Activated naive CD4-positive, alpha-beta T cell treated with anti-CD3 and anti-CD28 coated beads for 36 hours (primary cell): ENCODE results near the gene MMP2. TPM values are rescaled to one million over a fixed set of nuclear protein-coding genes. Genes with fewer than 3 reads are reported as not detected.

Experiments used
- CTCF ChIA-PET: fragments of 350-600 bp; sonication (Branson Sonifier 250); formaldehyde crosslinking; loops from one replicate; lab custom pipeline; 2021; ENCODE audit warnings: antibody characterized with exemption; lab: Charles Lee
- DNase-seq: peaks from one replicate; pipeline ENCODE4 v3.0.0-alpha.2; 2020
- H3K27ac Mint-ChIP-seq: one replicate; pipeline ENCODE4 v1.8.0; 2021; ENCODE audit warnings: mild to moderate bottlenecking, mixed read lengths
- H3K27me3 Mint-ChIP-seq: one replicate; pipeline ENCODE4 v1.8.0; 2021; ENCODE audit warnings: low read depth, mixed read lengths
- H3K36me3 Mint-ChIP-seq: one replicate; pipeline ENCODE4 v1.8.0; 2021; ENCODE audit warnings: low read depth, mixed read lengths
- H3K4me1 Mint-ChIP-seq: one replicate; pipeline ENCODE4 v1.8.0; 2021; ENCODE audit warnings: low read depth, mixed read lengths
- H3K4me3 Mint-ChIP-seq: one replicate; pipeline ENCODE4 v1.8.0; 2021; ENCODE audit warnings: mild to moderate bottlenecking, moderate library complexity, mixed read lengths
- H3K9me3 Mint-ChIP-seq: one replicate; pipeline ENCODE4 v1.8.0; 2021; ENCODE audit warnings: mixed read lengths
- intact Hi-C: fragments of 100-400 bp; cut with micrococcal nuclease; formaldehyde crosslinking; loops from one replicate; pipeline ENCODE4 v1.15.1; 2023
- total RNA-seq, 2 experiments: library from RNA; stranded (reverse); gene quantifications; one replicate each; pipeline ENCODE4 v1.2.3, GENCODE V29; 2021

The MMP2 gene
- total RNA-seq, 2 experiments from 2014 or later: not detected

DNA sequence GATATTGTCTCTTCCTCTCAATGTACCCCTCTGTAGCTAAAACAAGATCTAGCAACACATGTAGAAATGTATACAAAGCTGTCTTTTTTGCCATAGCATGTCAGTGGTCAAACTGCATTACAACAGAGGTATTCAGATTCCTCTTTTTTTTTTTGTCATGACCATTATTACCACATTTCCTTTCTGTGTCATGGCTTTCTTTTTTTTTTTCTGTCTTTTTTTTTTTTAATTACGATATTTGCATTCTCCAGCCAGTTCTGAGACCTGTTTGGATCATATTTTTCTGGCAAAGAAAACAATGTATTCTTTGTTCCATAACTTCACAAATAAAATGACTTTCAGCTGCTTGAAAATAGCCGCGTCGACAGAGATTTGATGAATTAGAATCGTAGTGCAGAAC is 60.1 kb downstream of the MMP2 start:
- CTCF ChIA-PET: interaction anchor here (0.7 to 1.1 kb wide), 3 partner anchors 11 to 185 kb away, joined by 4 to 5 read pairs (median 4); no protein-coding TSS in a partner anchor
- Mint-ChIP-seq H3K9me3 (no peaks in the 10 kb centered on the region), H3K27me3 (peaks cover 3% of the 10 kb centered on the region), H3K36me3 (no peaks in the 10 kb centered on the region), H3K27ac (no peak overlapping the region), H3K4me3 (no peak overlapping the region), H3K4me1 (no peaks in the 10 kb centered on the region)
- DNase-seq: no peak
- intact Hi-C loops: no loop called here

- H3K27ac Mint-ChIP-seq: no peak overlapping the region
- CTCF ChIA-PET: interaction anchor here (0.7 to 1.1 kb wide), 2 partner anchors 11 to 184 kb away, joined by 4 to 5 read pairs; no protein-coding TSS in a partner anchor
- H3K4me1 Mint-ChIP-seq: no peaks in the 10 kb centered on the region
- no peak overlapping the region for H3K4me3 Mint-ChIP-seq
- H3K27me3 Mint-ChIP-seq: peaks cover 3% of the 10 kb centered on the region
- H3K9me3 Mint-ChIP-seq: no peaks in the 10 kb centered on the region
- no peaks in the 10 kb centered on the region for H3K36me3 Mint-ChIP-seq
- intact Hi-C loops: no loop called here
- no peak for DNase-seq
Observed at GRCh38 chr16:55539488-55539887, 60.5 kb downstream of the MMP2 start.

DNA sequence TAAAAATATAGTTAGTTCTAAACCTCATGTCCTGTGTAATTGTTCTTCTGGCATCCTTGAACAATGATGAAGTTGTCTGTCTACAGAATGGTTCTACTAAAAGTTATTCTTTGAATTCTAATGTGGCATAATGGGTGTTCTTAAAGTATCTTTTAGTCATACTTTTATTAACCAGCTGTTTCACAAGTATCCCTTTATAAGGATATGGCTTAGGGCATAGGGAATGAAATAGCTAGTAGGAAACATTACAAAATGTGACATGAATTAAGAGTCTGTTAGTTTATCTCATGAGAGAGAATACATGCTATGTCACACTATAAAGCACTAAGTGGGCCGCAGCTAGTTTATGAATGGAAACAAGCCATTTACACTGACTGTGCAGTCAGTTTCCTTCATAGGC is 61.2 kb downstream of the MMP2 start:
- H3K4me3 Mint-ChIP-seq: no peak overlapping the region
- H3K27me3 Mint-ChIP-seq: no peaks in the 10 kb centered on the region
- H3K27ac Mint-ChIP-seq: no peak overlapping the region
- H3K36me3 Mint-ChIP-seq: no peaks in the 10 kb centered on the region
- CTCF ChIA-PET: interaction anchor here (0.9 kb wide), 1 partner anchor 39 kb away, joined by 3 read pairs; no protein-coding TSS in a partner anchor
- intact Hi-C loops: no loop called here
- H3K9me3 Mint-ChIP-seq: no peaks in the 10 kb centered on the region
- no peak for DNase-seq
- H3K4me1 Mint-ChIP-seq: no peaks in the 10 kb centered on the region

- H3K4me1 Mint-ChIP-seq: no peaks in the 10 kb centered on the region
- CTCF ChIA-PET: no interaction called here
- intact Hi-C loops: loop anchor here (1.0 to 2.0 kb wide), 2 partner anchors 77 to 160 kb away; no protein-coding TSS in a partner anchor
- H3K9me3 Mint-ChIP-seq: no peaks in the 10 kb centered on the region
- H3K36me3 Mint-ChIP-seq: no peaks in the 10 kb centered on the region
- no peak overlapping the region for H3K4me3 Mint-ChIP-seq
- no peak for DNase-seq
- H3K27ac Mint-ChIP-seq: no peak overlapping the region
- H3K27me3 Mint-ChIP-seq: no peaks in the 10 kb centered on the region
Observed at GRCh38 chr16:55542459-55543082, 63.6 kb downstream of the MMP2 start.

DNA sequence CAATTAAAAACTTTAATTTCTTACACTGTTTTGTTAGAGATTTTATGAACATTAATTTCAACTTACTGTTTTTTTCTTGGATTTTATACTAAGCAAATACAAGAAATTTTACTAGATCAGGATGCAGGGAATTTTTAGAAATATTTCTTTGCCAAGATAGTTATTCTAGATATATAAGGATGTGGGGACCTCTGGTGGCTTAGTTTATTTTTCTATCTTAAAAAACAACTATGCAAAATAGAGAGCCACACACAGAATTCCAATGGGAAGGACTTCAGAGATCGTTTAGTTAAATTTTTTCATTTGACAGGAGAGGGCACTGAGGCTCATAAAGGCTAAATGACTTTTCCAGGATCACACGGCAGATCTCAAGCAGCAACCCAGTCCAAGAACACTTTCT is 64.5 kb downstream of the MMP2 start:
- Mint-ChIP-seq H3K4me3 (no peak overlapping the region), H3K9me3 (no peaks in the 10 kb centered on the region), H3K4me1 (no peaks in the 10 kb centered on the region), H3K27ac (no peak overlapping the region), H3K36me3 (no peaks in the 10 kb centered on the region), H3K27me3 (no peaks in the 10 kb centered on the region)
- CTCF ChIA-PET: interaction anchor here (1.1 kb wide), 1 partner anchor 159 kb away, joined by 3 read pairs; no protein-coding TSS in a partner anchor
- intact Hi-C loops: loop anchor here (1.0 to 2.0 kb wide), 2 partner anchors 78 to 159 kb away; no protein-coding TSS in a partner anchor
- no peak for DNase-seq

GRCh38 chr16:55552621-55553020 is 73.6 kb downstream of the MMP2 start:
- H3K36me3 Mint-ChIP-seq: no peaks in the 10 kb centered on the region
- no peak for DNase-seq
- H3K27ac Mint-ChIP-seq: no peak overlapping the region
- CTCF ChIA-PET: no interaction called here
- intact Hi-C loops: no loop called here
- no peak overlapping the region for H3K4me3 Mint-ChIP-seq
- H3K27me3 Mint-ChIP-seq: peaks cover 6% of the 10 kb centered on the region
- H3K9me3 Mint-ChIP-seq: no peaks in the 10 kb centered on the region
- no peaks in the 10 kb centered on the region for H3K4me1 Mint-ChIP-seq

- intact Hi-C loops: no loop called here
- peaks cover 6% of the 10 kb centered on the region for H3K27me3 Mint-ChIP-seq
- DNase-seq: no peak
- CTCF ChIA-PET: interaction anchor here (1.6 kb wide), 1 partner anchor 91 kb away, joined by 7 read pairs; no protein-coding TSS in a partner anchor
- no peak overlapping the region for H3K27ac Mint-ChIP-seq
- no peak overlapping the region for H3K4me3 Mint-ChIP-seq
- no peaks in the 10 kb centered on the region for H3K4me1 Mint-ChIP-seq
- H3K9me3 Mint-ChIP-seq: no peaks in the 10 kb centered on the region
- no peaks in the 10 kb centered on the region for H3K36me3 Mint-ChIP-seq
Observed at GRCh38 chr16:55555436-55555835, 76.4 kb downstream of the MMP2 start.

Other genes starting within 250 kb of the MMP2 start
- gene IRX6, start 155.0 kb upstream of the MMP2 start, total RNA-seq: not detected
- gene LPCAT2, start 29.9 kb downstream of the MMP2 start, total RNA-seq: under 1 TPM; 0.12 to 0.32 TPM
- not detected for gene CAPNS2, start 87.5 kb downstream of the MMP2 start, total RNA-seq
- not detected for gene SLC6A2, start 176.8 kb downstream of the MMP2 start, total RNA-seq